GM19351 (cell line): ENCODE results near the gene CTNNBL1.
"Not testable (repeated sequence)": the region's sequence is repeated elsewhere in the genome, so short reads cannot be mapped to it uniquely, and the experiment has no call there.

ENCODE experiments used
- ATAC-seq: cut with Tn5 transposase; IDR thresholded peaks from one replicate; pipeline ENCODE4 v1.9.1; 2021; ENCODE audit warnings: mild to moderate bottlenecking, moderate library complexity; ENCODE audit not compliant: unreplicated experiment

Gene CTNNBL1

DNA sequence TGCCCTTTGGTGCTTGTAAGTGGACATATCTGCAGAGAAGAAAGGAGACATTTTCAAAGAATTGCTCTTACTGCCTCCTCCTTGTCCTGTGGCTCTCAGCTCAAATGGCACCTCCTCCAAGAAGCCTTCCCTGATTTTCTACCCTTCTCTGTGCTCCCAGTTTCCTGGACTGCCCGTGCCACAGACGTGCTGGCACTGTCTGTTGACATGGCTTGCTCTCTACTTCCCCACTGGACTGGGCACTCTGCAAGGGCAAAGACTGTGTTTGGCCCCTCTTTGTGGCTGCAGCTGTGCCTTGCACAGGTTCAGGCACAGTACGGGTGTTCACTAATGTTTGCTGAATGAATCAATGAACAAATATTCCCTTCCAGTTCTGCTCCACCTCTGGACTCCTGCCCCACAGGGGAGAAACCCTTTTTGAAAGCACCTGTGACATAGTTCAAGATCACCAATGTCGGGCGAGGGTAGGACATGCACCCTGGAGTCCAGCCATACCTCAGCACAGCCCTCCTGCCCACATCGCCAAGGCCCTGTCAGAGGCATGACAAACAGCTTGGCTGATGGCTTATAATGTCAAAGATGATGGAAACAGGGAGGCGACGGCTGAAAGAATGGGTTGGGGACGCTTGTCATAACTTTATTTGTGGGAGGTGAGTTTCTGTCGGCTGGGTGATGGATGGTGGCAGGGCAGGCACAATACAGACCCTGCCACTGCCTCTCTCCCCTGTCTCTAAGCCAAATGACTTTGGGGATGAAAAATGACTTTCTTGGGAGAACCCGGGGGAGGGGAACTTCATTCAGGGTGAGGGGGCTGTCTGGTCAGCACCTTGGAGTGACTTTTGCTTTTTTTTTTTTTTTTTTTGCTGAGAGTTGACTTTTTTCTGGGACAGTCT is 15.6 kb upstream of the CTNNBL1 start:
- ATAC-seq = no peak

DNA sequence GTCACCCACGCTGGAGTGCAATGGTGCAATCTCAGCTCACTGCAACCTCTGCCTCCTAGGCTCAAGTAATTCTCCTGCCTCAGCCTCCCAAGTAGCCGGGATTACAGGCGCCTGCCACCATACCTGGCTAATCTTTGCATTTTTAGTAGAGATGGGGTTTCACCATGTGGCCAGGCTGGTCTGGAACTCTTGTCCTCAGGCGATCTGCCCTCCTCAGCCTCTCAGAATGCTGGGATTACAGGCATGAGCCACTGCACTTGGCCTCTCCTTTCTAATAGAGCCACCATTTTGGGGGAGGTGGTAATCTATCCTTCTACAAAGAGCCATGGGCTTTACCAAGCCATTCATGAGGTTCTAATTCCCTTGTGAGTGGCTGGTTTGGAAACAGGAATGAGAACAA is 14.1 kb upstream of the CTNNBL1 start:
- ATAC-seq = not testable (repeated sequence)

DNA sequence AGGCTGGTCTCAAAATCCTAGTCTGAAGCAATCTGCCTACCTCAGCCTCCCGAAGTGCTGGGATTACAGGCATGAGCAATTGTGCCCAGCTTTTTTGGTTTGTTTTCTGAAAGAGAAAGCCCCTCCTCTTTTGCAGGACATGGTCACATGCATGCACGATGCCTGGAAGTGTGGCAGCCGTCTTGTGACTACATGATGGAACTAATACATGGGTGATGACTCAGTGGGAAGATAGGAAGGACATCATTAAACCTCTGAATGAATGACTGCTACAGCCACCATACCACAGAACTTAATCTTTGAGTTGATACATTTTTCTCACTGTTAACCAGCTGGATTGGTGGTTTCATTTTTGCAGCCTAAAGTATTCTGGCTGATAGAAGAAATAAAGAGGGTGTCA is 13.4 kb upstream of the CTNNBL1 start:
- ATAC-seq = no peak

DNA sequence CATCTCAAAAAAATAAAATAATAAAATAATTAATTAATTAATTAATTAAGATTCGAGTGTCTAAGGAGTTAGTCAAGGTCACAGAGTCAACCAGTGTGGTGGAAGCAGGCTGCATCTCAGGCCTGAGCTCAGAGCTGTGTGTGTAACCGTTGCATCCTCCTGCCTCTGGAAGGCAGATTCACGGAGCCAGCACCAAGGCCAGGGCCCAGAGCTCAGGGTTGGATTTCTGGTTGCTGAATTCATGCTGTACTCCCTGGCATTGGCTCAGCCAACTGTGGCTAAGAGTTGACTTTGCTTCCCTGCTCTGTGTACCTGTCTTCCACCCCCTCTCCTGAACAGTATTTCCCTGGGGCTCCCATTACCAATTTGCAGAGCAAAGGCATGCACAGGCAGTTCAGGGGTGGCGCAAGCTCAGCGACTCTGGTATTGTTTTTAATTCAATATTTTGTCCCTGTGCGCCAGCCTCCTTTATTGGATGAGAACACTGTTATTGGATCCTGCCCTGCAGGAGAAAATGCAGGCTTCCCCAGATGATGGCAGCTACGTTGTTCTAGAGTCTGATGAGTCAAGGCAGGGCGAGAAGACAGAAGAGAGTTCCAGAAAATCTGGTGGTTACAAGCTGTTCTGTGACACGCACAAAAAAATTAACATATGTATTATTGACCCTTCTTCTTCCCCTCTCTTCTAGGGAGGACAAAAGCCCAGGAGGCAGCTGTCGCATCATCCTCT is 12.3 kb upstream of the CTNNBL1 start:
- no peak for ATAC-seq

DNA sequence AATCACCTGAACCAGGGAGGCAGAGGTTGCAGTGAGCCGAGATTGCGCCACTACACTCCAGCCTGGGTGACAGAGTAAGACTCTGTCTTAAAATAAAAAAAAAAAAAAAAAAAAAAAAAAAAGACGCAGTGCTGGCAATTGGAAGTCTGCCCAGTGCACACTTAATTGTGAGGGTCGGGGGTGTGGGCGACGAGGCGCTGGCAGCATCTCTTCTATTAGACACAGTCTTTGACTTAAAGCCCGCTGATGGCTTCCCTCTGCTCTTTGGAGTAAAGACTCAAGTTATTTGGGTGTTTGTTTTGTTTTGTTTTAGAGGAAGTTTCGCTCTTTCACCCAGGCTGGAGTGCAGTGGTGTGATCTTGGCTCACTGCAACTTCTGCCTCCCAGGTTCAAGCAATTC is 10.7 kb upstream of the CTNNBL1 start:
- ATAC-seq = not testable (repeated sequence)

DNA sequence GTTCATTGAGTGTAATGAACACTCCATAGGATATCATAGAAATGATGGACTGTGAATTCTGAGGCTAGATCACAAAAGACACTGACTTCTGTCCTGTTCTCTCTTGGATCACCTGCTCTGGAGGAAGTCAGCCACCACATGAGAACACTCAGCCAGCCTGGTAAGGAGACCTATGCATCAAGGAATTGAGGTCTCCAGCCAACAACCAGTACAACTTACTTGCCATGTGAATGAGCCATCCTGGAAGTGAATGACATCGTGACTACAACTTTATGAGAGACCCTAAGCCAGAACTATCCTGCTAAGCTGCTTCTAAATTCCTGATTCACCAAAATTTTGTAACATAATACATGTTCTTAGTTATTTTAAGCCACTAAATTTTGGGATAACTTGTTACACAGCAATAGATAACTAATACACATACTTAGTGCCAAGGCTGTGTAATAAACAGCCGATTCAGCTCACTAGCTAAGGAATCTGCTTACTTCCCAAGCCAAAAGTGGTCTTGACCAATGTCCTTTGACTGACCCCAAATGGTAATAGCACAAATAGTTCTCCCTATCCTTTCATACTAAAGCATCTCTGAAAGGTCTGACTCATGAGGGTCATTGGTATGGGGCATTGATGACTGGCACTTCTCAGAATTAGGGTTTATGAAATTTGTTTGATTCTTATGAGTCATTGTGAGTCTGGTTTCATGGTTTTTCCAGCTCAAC is 6.9 kb upstream of the CTNNBL1 start:
- no peak for ATAC-seq

DNA sequence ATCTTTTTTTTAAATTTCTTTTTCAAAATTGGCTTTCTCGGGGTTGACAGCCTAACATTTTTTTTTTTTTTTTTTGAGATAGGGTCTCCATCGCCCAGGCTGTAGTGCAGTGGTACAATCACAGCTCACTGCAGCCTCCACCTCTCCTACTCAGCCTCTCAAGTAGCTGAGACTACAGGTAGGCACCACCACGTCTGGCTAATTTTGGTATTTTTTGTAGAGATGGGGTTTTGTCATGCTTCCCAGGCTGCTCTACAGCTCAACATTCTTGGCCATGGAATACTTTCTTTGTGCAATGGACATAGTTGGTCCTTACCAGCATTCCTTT is 6.4 kb upstream of the CTNNBL1 start:
- no peak for ATAC-seq

DNA sequence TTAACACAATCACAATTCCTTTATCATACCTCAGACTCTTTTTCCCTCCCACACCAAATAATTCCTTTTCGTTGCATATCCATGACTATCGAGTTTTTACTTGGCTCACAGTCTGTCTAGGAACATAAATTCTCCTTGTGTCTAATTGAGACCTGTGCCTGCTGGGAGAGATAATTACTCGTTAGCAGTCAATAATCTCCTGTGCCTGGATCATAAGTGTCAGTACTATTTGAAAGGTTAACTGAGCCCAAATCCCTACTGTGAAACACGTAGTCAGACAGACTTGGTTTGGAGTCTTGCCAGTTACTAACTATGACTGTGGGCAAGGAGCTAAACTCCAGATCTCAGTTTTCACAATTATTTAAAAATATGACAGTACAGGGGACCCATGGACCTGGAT is 5.7 kb upstream of the CTNNBL1 start:
- ATAC-seq = no peak

DNA sequence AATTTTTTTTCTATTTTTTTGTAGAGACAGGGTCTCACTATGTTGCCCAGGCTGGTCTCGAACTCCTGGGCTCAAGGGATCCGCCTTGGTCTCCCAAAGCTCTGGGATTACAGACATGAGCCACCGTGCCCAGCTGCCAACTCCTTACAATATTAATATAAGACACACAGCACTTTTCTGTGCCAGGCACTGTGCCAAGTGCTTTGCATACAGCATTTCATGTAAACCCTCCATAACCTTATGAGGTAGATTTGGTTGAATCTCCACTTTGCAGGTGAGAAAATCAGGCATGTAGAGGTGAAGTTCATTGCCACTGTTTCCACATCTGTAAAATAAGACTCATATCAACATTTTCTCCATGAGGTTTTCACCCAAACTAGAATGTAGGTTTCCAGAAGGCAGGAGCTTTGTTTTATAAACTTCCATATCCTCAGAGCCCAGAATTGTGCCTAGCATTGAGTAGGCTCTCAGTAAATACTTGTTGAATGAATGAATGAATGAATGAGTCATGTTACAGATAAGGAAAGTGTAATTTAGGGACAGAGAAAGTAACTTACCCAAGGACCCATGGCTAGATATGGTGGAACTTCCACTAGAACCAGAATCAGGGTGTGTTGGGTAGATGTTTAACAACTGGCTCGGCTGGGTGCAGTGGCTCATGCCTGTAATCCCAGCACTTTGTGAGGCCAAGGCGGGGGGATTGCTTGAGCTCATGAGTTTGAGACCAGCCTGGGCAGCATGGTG is 3.0 kb upstream of the CTNNBL1 start:
- ATAC-seq = no peak

DNA sequence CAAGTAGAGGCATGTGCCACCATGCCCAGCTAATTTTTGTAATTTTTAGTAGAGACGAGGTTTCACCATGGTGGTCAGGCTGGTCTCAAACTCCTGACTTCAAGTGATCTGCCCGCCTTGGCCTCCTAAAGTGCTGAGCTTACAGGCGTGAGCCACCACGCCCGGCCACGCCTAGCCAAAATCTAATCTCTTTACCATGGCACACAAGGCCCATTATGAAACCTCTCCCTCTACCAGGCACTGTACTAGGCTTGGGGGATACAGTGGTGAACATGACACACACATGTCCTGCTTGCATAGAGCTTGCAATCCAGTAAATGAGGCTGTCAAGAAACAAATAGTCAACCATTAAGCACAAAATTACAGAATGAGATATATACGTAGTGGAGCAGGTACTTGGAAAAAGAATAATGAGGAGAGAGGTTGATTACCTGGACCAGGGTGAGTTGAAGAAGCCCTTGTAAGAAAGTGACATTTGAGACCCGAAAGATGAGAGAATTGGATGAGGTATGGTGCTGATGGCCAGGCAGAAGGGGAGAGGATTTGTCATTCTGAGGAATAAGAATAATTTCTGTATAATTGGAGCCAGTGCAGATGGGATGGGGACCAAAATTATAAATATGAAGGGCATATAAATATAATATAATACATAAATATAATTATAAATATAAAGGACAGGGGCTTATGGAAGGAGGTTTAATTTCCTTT is 1.2 kb upstream of the CTNNBL1 start:
- no peak for ATAC-seq

DNA sequence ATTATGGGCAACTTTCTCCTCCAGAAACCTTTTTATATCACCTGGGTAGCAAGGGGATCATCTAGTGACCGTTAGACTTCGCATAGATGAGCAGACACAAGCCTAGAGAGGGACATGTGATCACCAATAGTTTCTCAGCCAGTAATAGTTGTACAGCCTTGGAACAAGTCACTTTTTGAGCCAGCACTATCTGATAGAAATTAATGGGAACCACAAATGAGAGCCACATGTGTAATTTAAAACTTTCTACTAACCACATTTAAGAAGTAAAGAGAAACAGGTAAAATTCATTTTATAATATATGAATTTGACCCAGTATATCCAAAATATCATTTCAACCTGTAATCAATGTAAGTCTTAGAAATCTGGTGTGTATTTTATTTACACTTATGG is 592 bp upstream of the CTNNBL1 start:
- ATAC-seq = no peak

DNA sequence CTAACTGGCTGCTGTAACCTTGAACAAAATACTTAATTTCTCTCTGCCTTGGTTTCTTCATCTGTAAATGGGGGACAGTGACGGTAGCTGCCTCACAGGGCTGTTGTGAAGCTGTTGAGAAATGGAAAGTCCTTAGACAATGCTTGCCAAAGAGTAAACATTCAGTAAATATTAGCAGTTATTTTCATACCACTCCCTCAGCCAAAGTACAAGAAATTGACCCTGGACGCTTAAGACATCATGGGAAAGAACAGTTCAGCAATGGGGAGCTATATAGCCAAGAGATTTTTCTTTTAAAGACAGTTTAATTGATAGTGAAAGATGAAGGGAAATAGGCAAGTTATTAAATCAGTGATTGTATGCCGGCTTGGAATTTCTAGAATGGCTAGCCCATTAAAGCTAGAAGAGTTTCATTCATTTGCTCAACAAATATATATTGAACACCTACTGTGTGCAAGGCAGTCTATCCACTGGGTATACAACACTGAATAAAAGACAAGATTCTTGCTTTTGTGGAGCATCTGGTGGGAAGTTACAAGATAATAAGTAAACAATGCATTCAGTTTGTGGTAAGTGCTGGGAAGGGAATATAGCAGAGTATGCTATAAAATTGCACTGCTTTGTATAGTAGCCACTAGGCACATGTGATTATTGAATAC is 2.0 kb downstream of the CTNNBL1 start:
- no peak for ATAC-seq

DNA sequence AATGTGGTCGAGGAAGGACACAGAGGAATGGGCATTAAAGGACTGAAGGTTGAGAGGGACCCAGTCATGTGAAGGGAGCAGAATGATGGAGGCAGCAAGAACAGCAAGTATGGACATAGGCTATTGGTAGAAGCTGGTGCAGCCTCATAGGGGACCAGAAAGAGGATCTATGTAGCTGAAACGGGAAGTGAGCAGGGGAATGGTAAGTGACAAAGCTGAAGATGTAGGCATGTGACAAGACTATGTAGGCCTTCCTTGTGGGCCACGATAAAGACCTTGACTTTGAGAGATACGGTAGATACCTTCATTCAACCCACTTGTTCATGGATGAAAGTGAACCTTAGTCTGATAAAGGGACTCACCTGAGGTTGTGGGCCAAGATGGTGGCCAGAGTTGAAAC is 3.5 kb downstream of the CTNNBL1 start:
- peak; percentile 83 for ATAC-seq

DNA sequence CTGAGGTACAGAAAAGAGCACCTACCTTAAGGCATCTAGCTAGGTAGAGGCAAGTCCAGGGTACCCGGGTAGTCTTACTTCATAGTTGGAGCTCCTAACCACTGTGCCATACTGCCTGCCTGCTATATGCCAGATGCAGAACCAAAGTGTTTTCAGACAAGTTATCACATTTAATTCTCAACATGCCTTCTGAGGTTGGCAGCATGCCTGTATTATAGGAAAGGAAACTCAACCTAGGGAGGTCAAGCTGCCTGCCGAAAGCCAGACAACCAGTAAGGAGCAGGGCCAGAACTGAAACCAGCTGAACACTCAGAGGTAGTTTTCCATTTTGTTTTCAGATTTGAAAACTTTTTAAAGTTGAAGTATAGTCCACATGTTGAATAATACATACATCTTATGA is 5.4 kb downstream of the CTNNBL1 start:
- no peak for ATAC-seq

DNA sequence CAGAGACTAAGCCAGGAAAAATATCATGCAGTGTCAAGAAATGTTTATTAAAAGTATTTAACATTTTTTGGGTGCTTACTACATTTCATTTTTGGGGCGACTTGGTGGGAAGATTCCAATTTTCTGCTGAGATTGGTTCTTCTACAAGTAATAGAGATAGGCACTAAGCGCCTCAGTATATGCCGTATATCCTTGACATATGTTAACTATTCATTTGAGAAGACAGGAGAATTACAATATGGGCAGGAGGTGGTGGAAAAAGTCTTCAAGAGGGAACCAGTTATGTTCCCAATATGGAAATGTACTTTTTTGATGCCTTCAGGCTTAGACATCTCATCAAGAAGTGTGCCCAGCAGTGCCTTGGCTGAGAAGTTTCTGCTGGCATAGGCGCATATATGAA is 6.5 kb downstream of the CTNNBL1 start:
- no peak for ATAC-seq

DNA sequence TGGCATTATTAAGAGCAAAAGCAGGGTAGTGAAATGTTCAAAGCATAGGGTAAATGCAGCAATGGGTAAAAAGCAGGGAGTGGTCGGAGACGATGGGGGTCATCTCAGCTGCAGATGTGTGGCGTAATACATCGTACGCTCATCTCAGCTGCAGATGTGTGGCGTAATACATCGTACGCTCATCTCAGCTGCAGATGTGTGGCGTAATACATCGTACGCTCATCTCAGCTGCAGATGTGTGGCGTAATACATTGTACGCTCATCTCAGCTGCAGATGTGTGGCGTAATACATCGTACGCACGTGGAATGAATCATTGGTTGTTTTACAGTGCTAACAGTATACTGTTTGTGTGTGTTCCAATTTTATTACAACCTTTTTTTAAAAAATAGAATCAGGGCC is 7.8 kb downstream of the CTNNBL1 start:
- not testable (repeated sequence) for ATAC-seq

DNA sequence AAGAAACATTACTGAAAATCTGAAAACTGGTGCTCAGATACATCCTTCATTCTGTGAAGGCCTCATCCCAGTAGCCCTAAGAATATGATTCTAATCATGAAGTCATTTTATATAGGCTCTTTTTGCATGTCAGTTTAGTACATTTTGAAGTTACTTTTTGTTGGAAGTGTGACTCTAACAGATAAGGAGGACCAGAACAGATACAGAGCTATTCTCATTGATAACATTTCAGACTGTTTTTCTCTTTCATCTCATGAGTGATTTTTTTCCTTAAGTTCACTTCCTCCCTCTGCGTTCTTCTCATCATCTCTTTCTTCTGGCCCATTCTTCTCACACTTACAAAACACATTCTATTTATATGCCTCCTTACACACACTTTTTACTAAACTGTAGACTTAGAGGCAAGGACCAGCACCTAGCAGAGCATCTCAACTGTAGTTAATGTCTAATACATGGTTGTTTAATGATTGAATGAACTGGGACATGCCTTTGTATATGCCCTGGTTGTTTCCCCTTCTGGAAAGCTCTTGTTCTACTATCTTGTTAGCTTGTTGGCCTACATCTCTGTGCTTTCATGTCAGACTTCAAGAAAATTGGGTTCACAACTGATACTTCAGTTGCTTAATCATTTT is 8.7 kb downstream of the CTNNBL1 start:
- no peak for ATAC-seq

DNA sequence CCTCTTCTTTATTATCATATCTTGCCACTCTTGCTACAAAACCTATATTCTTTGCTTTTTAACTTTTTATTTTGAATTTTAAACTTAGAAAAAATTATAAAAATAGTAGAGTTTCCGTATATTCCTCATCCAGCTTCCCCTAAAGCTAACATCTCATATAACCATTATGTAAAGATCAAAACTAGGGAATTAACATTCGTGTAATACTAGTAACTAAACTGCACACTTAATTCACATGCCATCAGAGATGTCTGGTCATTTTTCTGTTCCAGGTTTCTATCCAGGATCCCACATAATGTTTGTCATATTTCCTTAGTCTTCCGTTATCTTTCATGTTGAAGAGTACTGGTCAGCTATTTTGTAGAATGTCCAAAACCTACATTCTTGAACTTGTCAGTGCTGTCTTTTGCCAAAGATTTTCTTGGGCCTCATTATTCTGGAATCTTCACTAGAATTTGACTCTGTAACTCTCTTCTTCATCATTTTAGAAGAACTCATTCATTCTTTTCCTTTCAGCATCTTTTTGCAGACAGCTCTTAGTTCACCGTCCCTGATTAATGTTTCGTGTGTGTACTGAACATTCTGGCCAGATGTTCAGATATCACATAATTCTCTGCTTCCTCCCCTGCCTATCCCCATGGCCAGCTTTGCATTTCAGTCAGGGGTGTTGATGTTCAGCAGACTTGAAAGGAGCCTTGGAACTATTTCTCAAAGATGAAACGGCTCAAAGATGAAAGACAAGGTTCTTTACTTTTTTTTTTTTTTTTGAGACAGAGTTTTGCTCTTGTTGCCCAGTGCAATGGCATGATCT is 9.4 kb downstream of the CTNNBL1 start:
- ATAC-seq = no peak

DNA sequence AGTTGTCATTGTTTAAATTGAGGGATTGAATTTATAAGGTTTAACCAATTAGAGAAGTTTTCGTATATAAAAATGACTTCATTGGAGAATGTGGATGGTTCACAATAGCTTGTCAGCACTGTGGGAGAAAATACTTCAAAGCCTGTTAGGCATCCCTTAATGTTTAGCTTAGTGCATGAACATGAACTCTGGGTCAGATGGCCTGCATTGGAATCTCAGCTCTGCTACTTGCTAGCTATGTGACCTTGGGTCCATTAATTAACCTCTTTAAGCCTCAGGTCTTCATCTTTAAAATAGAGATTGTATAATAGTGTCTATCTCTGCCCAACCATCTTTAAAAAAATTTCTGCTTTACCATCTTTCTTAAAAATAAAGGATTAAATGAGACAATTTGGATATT is 11.1 kb downstream of the CTNNBL1 start:
- ATAC-seq = no peak
